SHP77 treated with DMSO at 0.1 percent for 48 hours (cell line): ENCODE results near the gene SPINT2.
A peak's percentile ranks its signal among the peaks of the same experiment; 100 is the strongest.
"Not testable (repeated sequence)": the region's sequence is repeated elsewhere in the genome, so short reads cannot be mapped to it uniquely, and the experiment has no call there.

Experiments
- DNase-seq: peaks from one replicate; lab custom pipeline; 2025; lab: John Stamatoyannopoulos, UW

SPINT2 gene, protein sequence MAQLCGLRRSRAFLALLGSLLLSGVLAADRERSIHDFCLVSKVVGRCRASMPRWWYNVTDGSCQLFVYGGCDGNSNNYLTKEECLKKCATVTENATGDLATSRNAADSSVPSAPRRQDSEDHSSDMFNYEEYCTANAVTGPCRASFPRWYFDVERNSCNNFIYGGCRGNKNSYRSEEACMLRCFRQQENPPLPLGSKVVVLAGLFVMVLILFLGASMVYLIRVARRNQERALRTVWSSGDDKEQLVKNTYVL

DNA sequence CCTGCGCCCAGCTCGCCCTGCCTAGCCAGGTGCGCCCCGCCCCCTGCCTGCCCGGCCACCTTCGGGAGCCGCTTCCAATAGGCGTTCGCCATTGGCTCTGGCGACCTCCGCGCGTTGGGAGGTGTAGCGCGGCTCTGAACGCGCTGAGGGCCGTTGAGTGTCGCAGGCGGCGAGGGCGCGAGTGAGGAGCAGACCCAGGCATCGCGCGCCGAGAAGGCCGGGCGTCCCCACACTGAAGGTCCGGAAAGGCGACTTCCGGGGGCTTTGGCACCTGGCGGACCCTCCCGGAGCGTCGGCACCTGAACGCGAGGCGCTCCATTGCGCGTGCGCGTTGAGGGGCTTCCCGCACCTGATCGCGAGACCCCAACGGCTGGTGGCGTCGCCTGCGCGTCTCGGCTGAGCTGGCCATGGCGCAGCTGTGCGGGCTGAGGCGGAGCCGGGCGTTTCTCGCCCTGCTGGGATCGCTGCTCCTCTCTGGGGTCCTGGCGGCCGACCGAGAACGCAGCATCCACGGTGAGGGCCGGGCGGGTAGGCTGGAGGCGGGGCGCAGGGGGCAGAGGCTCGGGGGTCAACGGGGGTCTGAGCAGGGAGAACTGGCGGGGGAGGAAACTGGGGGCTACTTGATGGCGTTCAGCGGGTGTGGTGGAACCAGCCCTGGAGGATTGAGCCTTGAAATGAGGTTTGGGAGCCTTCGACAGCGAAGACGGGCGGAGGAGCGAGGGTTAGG lies at the start of gene SPINT2:
TSS of gene SPINT2 (plus strand) at position 88 of the 727 bp plus-strand sequence. CDS start at position 408, 320 bp downstream.
- DNase-seq = no peak

DNA sequence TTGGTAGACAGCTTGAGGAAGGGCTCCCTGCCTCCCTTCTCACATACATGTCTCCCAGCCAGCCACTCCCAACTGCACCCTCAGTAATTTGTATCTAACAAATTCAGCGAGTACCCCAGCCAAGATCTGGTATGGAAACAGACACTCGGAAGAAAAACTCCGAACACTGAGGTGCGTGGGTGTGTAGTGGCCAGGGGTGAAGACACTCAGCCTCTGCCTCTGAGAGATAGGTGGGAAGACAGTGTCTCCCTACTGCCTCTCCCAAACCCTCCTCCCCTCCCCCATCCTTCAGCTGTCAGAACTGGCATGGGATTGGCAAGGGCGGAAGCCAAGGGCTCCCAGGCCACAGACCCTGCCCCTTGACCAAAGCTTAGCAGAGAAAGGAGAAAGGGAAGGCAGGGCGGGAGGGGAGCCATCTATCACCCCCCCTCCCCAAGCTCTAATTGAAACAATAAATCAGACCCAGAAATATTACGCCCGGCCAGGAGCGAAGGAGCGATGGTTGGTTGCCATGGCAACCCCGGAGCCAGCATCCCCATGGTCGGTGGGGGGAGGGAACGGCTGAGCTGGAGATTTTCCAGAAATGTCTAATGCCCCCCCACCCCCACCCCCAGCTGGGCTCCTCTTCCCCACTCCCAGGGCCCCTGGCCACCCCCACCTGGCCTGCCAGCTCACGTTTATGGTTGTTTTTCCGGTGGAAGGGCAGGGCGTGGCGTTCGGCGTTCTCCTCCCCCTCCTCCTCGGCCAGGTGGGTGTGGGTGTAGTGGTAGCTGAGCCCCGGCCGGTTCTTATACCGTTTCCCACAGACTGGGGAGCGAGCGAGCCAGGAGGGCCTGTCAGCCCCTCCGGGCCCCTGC lies 47.4 kb upstream of the SPINT2 start:
- no peak for DNase-seq

DNA sequence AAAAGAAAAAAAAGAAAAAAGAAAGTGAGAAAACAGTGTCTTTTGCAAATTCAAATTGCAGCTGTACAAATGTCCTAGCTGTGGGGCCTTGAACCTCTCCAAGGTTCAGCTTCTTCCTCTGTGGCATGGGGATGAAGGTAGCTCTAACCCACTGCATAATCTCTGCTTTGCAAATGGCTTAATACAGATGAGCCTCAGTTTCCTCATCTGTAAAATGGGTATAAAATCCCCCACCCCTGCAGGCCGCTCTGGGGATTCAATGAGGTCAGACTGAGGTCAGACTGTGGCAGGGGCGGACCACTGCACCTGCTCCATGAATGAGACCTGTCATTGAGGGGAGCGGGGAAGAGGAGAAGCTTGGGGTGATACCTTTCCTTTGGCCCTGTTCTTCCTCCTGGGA lies 46.2 kb upstream of the SPINT2 start:
- DNase-seq = no peak

DNA sequence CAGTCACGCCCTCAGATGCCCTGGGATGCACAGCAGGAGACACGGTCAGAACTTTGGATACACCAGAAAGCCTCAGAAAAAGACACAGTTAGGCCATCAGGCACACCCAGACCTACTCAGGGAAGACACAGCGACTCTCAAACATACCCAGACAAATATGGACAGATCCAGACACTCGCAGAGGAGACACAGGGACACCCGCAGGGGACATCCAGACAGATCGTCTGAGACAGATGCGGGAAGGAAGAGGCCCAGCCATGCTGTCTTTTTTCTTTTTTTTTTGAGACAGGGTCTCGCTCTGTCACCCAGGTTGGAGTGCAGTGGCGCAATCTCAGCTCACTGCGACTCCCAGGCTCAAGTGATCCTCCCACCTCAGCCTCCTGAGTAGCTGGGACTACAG lies 45.2 kb upstream of the SPINT2 start:
- DNase-seq = no peak

DNA sequence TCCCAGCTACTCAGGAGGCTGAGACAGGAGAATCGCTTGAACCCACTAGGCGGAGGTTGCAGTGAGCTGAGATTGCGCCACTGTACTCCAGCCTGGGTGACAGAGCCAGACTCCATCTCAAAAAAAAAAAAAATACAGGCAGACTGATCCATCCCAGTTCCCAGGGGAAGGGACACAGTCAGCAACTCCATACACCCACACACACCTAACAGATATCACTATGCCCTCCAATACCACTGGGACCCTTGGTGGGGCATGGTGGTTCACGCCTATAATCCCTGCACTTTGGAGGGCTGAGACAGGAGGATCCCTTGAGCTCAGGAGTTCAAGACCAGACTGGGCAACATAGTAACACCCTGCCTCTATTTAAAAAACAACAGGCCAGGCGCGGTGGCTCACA lies 43.0 kb upstream of the SPINT2 start:
- DNase-seq = no peak

DNA sequence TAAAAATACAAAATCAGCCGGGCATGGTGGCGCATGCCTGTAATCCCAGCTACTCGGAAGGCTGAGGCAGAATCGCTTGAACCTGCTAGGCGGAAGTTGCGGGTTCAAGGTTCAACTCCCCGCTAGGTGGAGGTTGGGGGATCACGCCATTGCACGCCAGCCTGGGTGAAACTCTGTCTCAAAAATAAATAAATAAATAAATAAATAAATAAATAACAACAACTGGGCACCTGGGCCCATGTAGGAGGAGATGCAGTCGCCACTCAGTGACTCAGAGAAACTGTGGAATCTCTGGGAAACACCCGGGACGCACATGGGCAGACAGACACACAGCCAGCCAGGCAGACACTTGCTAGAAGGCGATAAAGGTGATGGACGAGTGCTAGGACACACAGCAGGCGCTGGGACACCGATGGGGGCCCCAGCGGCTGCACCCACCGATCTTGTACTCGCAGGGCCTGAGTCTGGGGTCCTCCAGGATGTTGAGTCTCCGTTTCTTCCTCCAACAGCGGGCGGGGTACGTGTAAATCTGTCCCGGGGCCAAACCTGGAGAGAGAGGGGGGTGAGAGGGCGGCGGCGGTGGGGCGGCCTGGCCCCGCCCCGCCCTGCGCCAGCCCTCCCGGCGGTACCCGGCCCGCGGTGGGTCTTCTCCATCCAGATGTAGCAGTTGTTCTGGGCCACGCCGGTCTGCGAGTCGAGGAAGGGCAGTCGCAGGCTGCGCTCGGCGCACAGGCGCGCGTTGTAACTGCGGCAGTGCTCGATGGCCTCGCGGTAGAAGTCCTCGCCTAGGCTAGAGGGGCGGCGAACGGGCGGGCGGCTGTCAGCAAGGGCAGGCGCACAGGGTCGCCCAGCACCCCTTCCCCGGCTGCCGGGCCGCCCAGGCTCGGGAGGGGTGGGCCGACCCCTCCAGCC lies 42.2 kb upstream of the SPINT2 start:
- no peak for DNase-seq

DNA sequence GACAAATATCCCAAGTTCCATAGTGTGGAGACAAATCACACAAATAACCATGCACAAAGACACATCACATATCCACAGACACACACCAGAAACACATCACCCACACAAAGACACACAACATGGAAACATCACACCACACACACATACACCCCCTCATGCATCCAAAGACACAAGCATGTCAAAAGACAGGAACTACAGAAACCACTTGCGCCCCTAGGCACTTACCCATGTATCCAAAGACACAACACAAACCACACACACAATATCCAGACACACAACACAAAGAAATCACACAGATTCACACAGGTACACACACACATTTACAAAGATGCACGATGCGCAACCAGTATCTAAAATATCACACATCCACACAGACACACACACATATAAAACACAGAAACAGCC lies 41.3 kb upstream of the SPINT2 start:
- no peak for DNase-seq

DNA sequence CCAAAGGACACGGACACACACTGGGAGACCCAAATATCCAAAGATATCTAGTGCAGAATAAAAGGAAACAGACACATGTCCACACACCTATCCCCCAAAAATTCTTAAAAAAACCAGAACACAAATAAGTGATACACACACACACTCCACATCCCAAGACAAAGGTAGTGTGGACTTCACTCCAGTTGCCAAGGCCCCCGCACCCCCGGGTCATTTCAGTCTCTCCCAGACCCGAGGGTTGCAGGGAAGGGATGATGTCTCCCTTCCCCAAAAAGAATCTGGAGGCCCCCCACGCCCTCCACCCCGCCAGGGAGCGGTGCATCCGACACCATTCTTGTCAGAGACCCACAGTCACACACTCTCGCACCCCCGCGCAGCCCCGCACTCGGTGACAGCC lies 40.8 kb upstream of the SPINT2 start:
- DNase-seq = no peak

DNA sequence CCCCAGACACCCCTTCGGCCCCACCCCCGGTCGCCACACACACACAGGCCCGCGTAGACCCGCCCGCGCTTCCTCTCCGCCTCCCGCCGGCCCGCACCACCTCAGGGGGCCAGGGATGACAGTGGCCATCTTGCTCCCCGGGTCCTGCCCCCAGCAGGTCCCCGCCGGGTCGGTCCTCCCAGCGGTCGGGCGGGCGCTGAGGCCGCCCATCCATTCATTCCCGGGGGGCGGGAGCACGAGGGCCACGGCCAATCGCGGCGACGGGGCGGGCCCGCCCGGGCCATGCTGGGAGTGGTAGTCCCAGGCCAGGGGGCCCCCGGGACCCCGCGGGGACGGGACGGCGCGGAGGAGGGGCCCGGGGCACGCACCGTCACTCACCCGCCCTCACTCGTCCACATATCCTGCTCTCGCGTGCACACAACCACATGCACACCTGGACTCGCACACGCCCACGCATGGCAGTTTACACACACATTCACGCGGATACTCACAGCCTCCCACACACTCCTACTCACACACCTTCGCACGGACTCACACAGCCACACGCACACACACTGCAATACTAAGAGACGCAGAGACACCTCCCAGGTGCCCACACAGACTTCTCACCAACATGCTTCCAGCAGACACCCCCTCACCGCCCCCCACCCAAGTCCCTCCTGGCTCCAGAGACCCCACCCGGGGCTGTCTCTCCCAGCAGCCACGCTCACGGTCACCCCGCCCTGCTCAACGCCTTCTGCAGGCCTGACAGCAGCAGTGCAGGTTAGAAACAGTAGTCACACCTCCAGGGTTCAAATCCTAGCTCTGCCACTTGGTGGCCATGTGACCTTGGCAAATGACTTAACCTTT lies 40.1 kb upstream of the SPINT2 start, which contains the start of gene DPF1:
TSS of gene DPF1 (minus strand) at position 209 of the 849 bp plus-strand sequence. CDS start at position 129, 80 bp downstream.
- peak; percentile 61 for DNase-seq

DNA sequence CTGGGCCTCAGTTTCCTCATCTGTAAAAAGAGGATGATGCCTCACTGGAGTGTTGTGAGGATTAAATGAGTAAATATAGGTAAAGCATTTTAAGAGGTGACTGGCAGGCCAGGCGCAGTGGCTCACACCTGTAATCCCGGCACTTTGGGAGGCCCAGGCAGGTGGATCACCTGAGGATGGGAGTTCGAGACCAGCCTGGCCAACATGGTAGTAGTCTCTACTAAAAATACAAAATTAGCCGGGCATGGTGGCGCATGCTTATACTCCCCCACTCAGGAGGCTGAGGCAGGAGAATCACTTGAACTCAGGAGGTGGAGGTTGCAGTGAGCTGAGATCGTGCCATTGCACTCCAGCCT lies 39.5 kb upstream of the SPINT2 start:
- DNase-seq = not testable (repeated sequence)

DNA sequence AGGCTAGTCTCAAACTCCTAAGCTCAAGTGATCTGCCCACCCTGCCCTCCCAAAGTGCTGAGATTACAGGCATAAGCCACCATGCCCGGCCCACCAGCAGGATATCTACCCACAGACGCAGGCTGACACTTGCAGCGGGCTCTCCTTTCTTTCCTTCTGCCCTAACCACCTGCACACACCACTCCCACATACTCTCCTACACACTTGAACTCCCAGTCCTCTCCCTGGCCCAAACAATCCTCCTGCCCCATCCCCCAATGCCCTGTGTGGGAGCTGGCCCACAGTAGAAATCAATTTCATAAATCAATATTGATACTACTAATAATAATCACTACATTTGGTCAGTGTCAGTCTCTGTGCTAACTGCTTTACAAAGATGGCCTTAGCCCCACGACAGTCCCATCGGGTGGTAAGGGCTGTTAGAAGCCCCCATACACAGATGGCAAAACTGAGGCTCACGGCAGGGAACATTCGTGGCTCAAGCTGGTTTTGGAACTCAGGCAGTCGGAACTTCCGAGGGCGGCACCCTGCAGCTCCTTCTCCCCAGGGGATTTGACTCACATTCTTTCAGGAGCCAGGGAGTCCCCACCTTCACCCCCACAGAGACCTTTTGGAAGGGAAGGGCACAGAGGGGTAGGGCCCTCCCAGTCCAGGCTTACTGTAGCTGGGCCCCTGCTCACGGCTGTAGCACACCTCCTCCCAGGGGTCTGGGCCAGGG lies 36.9 kb upstream of the SPINT2 start:
- no peak for DNase-seq

DNA sequence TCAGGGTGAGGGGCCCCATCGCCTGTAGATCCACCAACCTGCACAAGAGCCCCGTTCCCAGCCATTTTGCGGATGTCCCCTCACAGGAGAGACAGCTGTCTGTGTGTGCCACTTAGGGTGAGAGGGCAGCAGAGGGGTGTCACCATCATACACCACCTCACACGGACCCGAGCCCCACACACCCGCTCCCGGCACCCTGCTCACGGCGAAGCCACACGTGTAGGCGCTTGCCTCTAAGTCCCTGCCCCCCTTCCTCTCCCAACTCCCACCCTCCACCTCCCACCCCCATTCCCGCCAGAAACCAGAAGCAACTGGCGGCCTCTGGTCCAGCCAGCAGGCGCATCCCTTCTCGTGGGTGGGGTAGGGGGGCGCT lies 36.4 kb upstream of the SPINT2 start:
- DNase-seq = no peak

DNA sequence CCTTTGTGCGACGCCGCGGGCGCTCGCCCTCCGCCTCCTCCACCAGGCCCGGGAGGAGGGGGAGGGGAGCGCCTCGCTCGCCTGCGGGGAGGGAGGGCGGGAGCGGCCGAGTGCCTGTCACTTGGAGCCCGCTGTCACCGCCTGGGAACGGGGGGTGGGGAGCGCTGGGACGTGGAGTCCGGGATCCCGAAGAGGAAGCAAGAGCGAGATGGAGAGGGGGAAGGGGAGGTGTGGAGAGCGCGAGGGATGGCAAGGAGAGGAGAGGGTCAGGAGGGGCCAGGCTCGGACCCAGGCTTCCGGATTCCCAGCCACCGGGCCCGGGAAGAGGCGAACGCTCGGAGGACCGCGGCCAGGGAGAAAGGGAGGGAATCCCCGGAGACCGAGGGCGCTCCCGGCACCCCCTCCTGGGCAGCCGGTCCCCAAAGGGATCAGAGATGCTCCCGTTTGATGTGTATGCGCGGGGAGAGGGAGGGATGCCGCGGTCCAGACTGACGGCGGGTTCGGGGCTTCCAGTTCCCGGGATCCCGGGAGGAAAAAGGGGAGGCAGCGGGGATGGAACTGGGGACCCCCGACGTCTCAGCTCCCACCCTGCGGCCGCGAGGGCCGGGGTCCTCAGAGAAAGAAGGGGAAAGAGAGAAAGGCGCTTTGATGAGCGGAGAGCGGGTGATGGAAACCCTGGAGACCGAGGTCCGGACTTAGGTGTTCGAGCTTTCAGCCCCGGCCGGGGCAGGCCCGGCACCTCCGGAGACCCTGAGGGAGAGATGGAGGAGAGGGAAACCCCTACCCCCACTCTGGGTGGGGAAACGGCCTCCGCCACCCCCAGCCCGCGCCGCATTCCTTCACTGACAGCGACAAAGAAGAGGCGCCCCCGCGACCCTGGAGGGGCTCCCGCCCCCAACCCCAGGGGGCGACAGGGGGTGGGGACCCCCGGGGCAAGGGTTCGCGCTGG lies 35.6 kb upstream of the SPINT2 start:
- no peak for DNase-seq

DNA sequence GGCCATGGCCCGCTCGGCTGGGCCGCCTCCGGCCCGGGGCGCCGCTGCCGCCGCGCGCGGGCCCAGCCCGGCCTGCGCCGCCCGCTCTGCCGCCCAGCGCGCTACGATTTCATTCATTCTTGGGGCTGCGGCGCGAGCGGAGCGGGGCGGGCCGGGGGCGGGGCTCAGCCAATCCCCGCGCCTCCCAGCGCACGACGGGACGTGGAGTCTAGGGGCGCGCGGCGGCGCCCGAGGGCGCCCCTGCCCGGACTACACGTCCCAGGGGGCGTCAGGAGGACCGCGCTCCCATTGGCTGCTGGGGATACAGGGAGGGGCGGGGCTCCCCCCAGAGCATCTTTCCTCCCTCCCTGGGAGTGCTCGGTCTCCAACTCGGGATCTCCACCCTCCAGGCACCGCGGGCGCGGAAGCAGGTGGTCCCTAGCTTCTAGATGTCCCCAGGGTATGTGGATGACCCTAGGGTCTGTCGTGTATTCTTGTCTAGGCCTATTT lies 34.7 kb upstream of the SPINT2 start:
- peak; percentile 88 for DNase-seq

DNA sequence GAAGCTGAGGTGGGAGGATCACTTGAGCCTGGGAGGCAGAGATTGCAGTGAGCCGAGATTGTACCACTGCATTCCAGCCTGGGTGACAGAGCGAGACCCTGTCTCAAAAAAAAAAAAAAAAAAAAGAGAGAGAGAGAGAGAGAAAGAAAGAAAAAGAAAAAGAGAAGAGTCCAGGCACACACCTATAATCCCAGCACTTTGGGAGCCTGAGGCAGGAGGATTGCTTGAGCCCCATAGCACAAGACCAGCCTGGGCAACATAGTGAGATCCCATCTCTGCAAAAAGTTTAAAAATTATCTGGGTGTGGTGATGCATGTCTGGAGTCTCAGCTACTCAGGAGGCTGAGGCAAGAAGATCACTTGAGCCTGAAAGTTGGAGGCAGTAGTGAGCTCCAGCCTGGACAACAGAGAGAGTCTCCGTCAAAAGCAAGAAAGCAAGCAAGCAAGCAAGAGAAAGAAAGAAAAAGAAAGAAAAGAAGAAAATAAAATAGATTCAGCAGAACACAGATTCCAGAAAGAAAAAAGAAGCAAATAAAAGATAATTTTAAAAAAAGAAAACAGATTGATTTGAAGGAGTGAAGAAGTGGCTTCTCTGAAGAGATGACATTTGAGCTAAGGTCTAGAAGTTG lies 33.8 kb upstream of the SPINT2 start:
- not testable (repeated sequence) for DNase-seq

DNA sequence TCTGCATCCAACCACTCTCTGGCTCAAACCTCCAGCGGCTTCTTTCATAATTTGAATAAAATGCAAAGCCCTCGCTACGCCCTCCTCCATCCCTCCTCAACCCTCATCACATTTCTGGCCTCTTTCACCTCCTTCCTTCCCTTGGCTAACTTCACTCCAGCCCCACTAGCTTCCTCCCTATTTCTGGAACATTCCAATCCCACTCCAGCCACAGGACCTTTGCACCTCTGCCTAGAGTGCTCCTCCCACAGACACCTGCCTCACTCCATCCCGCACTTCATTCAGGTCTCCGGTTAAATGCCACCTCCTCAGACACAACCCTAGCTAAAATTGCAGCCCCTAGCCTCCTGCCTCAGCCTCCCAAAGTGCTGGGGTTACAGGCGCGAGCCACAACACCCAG lies 32.5 kb upstream of the SPINT2 start:
- DNase-seq = no peak

DNA sequence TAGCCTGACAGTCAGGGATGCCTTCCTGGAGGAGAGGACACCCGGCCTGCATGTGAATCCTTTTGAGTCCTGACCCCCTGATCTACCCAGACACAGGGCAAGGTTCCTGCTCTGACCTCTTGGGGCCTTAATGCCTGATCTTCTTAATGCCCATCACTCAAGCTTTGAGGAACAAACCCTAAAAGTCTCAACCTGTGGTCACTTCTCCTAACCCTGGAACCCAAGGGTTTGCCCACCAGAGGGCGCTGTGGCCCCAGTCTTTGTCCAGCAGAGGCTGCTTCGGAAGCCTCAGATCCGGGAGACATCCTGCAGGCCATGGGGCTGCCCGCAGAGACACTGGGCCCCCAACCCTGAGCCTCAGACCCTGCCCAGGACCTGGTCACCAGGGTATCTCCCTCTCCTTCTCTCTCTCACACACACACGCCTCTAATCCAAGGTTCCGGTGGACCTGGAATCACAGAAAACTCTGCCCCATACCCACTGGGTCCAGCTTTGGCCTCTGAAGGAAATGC lies 30.6 kb upstream of the SPINT2 start:
- peak; percentile 54 for DNase-seq

DNA sequence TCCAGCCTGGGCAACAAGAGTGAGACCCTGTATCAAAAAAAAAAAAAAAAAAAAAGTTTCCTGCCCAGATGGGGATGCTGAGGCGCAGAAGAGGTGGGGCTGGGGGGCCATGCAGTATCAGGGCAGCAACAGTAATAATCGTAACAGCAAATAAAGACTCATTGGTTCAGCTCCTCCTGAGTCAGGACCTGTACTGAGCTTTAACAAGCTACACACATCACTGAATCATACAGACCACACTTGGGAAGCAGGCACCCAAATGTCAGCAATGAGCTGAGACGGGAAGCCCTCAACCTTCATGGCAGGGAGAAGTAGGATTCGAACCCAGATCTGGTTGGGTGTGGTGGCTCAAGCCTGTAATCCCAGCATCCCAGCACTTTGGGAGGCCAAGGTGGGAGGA lies 29.8 kb upstream of the SPINT2 start:
- no peak for DNase-seq
